GM21786 (cell line): Measurements from ENCODE around the gene THRB.

Source experiments
- ATAC-seq: cut with Tn5 transposase; IDR thresholded peaks from one replicate; pipeline ENCODE4 v1.9.1; 2021; ENCODE audit not compliant: unreplicated experiment

THRB gene

GRCh38 chr3:24157106-24157505 is 337.5 kb downstream of the THRB start:
- no peak for ATAC-seq

DNA sequence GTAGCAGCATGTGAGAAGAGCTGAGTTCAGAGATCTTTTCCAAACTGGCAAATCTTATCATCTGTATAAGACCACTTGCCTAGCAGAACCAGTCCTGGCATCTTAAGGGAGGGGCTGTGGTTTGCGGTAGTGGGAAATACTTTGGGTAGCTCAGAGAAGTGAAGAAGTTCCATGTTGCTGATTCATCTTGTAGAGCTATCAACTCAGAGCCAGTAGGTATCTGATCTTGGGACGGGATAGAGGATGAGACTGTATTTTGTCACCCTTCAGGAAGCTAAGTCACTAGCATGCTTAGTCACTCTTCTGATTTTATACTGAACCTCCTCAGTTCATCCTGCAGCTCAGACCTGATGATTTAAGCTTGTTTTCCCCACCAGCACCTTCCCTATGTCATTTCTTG is 338.2 kb downstream of the THRB start:
- ATAC-seq, result no peak

DNA sequence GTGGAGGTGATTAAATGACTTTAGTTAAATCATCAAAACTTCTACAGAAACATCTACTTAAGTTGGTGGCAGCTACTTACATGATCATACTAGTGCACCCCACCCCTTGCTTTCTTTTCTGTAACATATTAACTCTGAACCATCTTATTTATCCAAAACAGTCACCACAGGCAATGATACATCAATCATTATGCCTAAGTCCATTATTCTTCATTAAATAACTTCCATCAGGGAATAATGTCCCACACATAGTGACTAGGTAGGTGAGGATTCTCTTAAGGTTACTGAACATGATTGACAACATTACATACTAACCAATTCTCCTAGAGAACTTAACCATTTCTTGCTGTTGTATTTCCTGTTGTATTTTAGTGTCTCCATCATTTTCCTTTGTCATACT is 339.4 kb downstream of the THRB start:
- no peak for ATAC-seq

DNA sequence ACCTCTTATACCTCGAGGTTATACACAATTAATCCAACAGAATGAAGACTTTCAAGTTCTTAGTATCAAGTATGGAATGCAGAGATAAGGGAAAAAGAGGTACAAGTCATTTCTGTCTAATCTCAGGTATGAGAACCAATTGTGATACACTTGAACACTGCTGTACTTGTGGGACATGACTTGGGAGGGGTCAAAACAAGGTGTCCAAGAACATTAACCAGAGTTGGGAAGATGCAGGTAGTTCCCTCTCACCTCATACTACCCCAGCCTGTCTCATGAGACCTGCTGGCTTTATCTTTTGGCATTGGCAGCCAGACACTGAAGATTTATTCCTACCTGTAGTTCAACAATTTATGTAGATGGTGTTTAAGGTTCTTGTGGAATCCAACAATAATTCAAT is 339.9 kb downstream of the THRB start:
- ATAC-seq, result no peak

DNA sequence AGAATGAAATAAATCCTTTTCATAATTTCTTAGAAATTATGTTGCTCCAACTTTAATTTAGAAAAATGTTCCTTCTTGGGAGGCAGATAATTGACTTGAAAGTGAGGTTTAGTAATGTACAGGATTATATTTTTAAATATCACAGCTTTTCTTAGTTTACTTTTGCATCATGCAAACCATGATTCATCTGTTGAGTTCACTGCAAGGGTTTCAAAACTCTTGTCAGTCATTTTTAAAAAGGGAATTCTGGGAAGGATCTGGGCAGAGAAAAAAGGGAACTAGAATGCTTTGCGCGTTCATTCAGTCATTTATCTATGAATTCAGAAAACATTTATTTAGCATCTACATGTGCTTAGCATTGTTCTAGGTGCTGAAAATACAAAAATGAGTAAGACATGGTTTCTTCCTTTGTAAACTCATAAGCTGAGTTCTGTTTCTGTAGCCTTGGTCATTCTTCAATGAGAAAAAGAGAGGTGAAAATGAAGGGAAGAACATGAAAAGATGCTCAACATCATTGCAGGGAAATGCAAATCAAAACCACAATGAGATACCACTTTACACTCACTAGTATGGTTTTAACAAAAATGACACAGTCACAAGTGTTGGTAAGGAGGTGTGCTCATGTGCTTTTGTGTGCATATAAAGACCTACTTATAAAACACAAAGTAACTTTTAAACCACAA is 340.5 kb downstream of the THRB start:
- peak; percentile 75 for ATAC-seq

- ATAC-seq, result no peak
Measured at GRCh38 chr3:24151594-24151993, 343.1 kb downstream of the THRB start.

DNA sequence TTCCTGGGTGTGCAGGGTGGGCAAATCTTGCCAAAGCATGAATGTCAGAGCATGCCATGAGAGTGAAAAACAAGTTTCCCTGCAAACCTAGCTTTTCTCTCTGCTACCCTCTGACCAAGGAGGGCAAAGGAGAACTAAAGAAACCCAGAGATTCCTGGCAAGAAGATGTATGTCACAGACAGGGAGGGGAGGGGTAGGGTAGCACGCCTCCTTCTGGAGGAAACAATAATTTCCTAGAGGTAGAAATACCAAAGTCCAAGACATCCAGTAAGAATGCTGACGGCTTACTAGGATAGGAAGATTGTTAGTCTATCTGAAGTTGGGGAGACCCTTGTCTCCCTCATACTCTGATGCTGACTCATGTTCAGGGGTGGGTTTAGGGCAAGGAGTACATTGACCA is 345.6 kb downstream of the THRB start:
- no peak for ATAC-seq

- ATAC-seq, result no peak
Measured at GRCh38 chr3:24145981-24146822, 348.4 kb downstream of the THRB start.

- no peak for ATAC-seq
Measured at GRCh38 chr3:24145481-24145880, 349.2 kb downstream of the THRB start.

- no peak for ATAC-seq
Measured at GRCh38 chr3:24142127-24142526, 352.5 kb downstream of the THRB start.

GRCh38 chr3:24141548-24141947 is 353.1 kb downstream of the THRB start:
- no peak for ATAC-seq

DNA sequence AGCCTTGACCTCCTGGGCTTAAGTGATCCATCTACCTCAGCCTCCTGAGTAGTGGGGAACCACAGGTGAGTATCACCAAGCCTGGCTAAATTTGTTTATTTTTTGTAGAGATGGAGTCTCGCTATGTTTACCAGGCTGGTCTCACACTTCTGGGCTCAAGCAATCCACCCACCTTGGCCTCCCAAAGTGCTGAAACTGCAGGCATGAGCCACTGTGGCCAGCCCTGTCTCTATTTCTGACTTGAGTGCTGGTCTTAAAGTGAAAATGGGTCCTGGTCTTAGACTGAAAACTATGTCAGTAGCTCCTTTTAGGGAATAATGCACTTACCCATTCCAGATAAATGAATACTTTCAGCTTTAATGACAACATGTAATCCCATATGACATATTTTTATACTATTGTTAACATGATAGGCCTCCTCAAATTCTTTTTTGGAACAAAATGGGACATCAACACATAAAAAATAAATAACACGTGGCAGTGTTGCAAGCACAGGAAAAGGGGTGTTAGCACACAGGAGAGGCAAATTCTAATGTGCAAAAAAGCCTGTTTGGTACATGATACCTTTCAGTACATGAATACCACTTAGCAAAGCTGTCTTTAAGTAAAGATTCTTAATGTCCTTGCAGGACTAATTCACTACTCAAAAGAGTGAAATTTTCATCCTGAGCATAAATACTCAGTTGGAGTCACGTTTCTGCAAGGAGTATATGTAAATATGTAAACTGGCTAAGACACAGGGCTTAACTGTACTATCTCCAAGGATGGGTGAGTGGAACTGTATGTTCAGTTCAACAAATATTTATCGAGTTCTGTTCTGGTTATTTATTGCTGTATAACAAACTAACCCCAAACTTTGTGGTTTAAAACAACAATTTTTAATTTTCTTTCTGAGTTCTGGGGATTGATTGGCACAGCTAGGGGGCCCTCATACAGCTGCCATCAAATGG is 354.9 kb downstream of the THRB start:
- no peak for ATAC-seq

DNA sequence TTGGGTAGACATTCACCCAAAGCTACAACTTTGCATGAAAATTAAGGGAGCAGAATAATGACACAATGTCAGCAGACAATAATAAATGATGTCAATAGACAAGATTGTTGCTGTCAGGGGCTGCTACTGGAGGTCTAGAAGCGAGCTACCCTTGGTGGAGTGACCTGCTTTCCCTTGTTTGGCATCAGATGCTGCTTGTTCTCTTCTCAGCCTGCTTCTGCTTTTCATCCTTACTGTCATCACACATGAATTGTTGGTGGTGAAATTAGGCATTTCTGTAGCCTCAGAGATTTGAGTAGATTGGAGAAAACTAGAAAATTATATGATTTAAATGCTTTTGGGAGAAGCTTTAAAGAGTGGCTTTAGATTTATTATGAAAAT is 355.8 kb downstream of the THRB start:
- no peak for ATAC-seq

DNA sequence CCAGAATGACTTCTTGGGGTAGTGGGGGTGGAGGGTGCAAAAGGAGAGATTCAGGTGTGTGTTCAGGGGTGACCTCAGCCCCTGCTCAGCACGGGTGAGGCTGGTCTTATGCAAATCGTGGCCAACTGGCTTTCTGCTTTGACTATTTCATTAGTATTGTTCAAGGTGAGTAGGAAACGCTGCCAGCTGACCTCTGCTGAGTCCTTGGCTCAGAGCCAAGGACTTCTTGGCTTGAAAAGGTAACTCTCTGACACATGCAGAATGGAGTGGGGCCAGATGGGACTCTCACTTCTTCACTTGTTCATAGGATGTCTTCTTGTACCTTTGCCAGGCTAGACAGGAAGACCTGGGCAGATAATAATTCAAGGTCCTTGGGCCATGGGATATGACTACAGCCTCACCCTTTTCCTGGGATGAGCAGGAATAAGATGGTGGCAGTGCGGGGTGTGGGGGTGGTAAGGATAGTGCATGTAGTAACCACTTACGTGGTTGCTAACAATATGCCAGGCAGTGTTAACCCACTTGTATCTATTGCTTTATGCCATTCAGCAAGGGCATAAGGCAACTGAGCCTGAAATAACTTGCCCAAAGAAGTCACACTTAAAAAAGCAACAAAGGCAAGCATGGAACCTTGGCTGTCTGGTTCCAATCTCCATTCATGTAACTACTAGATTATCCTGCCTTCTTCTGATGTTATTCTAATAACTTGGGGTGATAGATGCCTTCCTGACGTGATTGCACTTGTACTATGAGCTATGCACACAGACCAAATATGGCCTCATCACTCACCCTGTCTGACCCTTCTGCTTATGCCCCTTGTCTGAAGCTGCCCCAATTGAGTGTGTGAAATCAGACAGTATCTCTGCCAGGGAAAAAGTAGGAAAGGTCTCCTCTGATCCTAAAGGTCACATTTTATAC is 356.4 kb downstream of the THRB start:
- no peak for ATAC-seq

DNA sequence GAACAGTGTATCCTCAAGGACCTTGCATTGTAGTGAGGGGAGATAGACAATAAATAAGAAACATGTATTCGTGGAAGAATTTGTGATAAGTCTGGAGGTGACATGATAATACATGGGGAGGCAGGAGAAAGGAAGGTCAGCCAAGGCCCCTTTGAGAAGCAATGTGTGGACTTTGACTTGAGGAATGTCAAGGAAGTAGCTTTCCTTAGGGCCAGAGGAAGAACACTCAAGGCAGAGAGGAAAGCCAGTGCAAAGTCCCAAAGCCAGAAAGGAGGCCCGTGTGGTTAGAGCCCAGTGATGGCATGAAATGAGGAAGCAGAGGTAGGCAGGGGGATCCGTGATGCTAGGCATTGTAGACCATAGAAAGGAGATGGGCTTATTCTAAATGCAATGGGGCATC is 357.3 kb downstream of the THRB start:
- ATAC-seq, result no peak

DNA sequence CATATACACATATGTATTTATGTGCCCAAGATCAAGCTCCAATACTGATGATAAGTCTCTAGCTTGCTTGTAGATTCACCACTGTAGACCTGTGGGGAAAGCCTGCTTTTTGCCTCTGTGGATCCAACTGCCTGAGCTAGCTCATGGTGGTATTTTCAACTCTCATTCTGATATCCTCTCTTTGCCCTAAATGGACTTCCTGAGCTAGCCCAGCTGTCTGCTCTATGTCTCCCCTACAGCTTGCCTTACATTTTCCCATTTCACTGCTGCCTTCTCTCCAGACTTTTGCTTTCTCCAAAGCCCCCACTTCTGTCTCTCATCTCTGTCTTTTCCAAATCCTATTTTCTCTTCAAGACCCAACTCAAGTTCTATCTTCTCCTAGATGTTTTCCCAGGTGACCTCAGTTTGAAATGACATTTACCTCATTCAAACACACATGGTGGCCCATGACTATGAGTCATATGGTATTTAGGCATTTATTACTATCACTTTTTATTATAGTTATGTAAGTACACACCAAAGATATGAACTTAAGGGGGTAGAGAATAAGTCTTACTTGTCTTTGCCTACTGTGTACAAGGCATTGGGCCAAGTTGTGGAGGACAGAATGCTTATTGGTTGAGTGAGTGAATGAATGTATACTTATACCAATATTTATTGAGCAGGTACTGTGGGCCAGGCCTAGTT is 357.9 kb downstream of the THRB start:
- ATAC-seq, result no peak

DNA sequence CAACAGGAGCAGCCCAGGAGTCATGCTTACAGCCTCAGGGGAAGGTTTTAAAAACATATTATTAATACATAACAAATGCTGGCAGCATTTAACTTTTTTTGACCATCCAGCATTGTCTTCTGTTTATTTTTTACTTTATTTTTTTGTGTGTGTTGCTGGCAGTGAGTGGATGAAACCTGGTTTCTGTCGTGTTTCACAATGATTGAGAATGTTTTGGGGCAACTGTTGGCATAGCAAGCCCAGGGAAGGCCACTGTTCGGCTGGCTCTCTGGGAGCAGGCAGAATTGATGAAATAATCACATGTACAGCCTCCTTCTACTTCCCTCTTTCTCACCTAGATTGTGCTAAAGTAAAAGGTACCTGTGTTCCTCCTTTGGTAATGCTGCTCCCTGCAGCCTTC is 359.4 kb downstream of the THRB start:
- ATAC-seq, result no peak

DNA sequence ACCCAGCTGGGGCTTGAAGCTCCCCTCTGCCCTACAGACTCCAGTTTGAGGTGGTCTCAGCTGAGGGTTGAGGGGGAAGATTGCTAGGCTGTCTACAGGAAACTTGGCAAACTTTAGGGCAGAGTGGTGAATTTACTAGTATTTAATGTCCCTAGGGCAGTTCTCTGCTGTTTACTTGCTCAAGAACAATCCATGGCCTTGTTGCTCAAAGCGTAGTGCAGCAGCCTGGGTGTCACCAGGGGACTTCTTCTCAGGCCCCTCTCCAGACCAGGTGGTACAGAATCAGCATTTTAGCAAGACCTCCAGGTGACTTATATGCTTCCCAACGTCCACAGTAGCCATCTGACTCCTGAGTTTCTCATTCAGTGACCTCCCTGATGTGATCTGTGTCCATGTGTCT is 360.7 kb downstream of the THRB start:
- no peak for ATAC-seq

- ATAC-seq, result no peak
Measured at GRCh38 chr3:24133436-24133835, 361.2 kb downstream of the THRB start.

- ATAC-seq, result no peak
Measured at GRCh38 chr3:24129549-24129948, 365.1 kb downstream of the THRB start.
